PC-9 (cell line): ENCODE results near the gene ATP5MK.

Experiments used
- EZH2 ChIP-seq: fragments of 200-600 bp; sonication (generic); IDR thresholded peaks from 2 replicates; pipeline ENCODE4 v1.8.0; 2017; ENCODE audit warnings: antibody characterized with exemption, low read depth
- TF ChIP-seq, protein P1 (sequence below): fragments of 200-600 bp; sonication (generic); conservative IDR thresholded peaks from 2 replicates; pipeline ENCODE4 v1.6.1; 2017; ENCODE audit warnings: mixed run types, antibody characterized with exemption, mild to moderate bottlenecking, moderate library complexity

DNA sequence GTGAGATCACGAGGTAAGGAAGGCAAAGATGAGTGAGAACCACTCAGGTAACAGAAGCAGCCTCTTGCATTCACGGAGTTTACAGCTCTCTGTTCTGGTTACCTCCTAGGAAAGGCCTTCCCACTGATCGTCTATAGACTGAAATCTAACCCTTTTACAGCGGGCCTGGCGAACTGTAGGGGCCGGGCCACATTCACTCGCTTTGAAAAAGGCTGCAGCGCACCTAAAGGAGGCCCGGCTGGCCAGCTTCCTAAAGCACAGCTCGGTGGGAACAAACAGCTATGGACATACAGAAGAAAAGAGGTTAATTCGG lies 565 bp downstream of the ATP5MK start:
- TF ChIP-seq, protein P1, sequence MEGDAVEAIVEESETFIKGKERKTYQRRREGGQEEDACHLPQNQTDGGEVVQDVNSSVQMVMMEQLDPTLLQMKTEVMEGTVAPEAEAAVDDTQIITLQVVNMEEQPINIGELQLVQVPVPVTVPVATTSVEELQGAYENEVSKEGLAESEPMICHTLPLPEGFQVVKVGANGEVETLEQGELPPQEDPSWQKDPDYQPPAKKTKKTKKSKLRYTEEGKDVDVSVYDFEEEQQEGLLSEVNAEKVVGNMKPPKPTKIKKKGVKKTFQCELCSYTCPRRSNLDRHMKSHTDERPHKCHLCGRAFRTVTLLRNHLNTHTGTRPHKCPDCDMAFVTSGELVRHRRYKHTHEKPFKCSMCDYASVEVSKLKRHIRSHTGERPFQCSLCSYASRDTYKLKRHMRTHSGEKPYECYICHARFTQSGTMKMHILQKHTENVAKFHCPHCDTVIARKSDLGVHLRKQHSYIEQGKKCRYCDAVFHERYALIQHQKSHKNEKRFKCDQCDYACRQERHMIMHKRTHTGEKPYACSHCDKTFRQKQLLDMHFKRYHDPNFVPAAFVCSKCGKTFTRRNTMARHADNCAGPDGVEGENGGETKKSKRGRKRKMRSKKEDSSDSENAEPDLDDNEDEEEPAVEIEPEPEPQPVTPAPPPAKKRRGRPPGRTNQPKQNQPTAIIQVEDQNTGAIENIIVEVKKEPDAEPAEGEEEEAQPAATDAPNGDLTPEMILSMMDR = no peak
- no peak for TF ChIP-seq EZH2
